Coronary artery (tissue), 2 donors: Measurements from ENCODE around the gene SCN1A.

Source experiments
- DNase-seq: peaks from one replicate; pipeline ENCODE4 v3.0.0-alpha.2; 2017; ENCODE audit warnings: low spot score
- H3K27ac ChIP-seq, 2 donors: fragments of 200-600 bp; sonication (generic); one replicate each; pipeline ENCODE4 v1.5.1; 2016 to 2019
- H3K4me3 ChIP-seq: fragments of 200-600 bp; sonication (generic); 2 replicates; pipeline ENCODE4 v1.5.1; 2016; ENCODE audit warnings: mild to moderate bottlenecking, moderate library complexity
- CTCF ChIP-seq: fragments of 200-600 bp; sonication (generic); IDR thresholded peaks from one replicate; pipeline ENCODE4 v1.5.1; 2019; ENCODE audit warnings: antibody characterized with exemption

SCN1A gene

GRCh38 chr2:166068981-166069380, 58.8 kb downstream of the SCN1A start:
- Histone ChIP-seq H3K4me3 (no peak overlapping the region), H3K27ac (no peak overlapping the region)
- no peak for TF ChIP-seq CTCF
- DNase-seq, result no peak

- no peak overlapping the region for H3K27ac ChIP-seq
- TF ChIP-seq CTCF, result no peak
- no peak for DNase-seq
Observed at GRCh38 chr2:166067229-166067628, 60.6 kb downstream of the SCN1A start.

GRCh38 chr2:166060191-166060590, 67.6 kb downstream of the SCN1A start:
- no peak for TF ChIP-seq CTCF
- no peak overlapping the region for H3K4me3 ChIP-seq

More at GRCh38 chr2:166067229-166067628, 60.6 kb downstream of the SCN1A start:
- no peak overlapping the region for H3K4me3 ChIP-seq

GRCh38 chr2:166057370-166058164, 70.3 kb downstream of the SCN1A start:
- no peak for TF ChIP-seq CTCF
- no peak for DNase-seq
- Histone ChIP-seq H3K4me3 (no peak overlapping the region), H3K27ac (no peak overlapping the region)

More at GRCh38 chr2:166060191-166060590, 67.6 kb downstream of the SCN1A start:
- H3K27ac ChIP-seq, result no peak overlapping the region
- DNase-seq, result no peak

- Histone ChIP-seq H3K4me3 (no peak overlapping the region), H3K27ac (no peak overlapping the region)
- no peak for TF ChIP-seq CTCF
- DNase-seq, result no peak
Observed at GRCh38 chr2:166044853-166045483, 82.9 kb downstream of the SCN1A start.

- no peak overlapping the region for H3K4me3 ChIP-seq
- TF ChIP-seq CTCF, result no peak
- DNase-seq, result no peak
- H3K27ac ChIP-seq, result no peak overlapping the region
Observed at GRCh38 chr2:166042768-166043390, 84.9 kb downstream of the SCN1A start.
